Pons (tissue), 1 donor: ENCODE results near the gene CCDC15.
"Not testable (repeated sequence)": the region's sequence is repeated elsewhere in the genome, so short reads cannot be mapped to it uniquely, and the experiment has no call there.

ENCODE experiments used
- DNase-seq: peaks from one replicate; pipeline ENCODE4 v3.0.0-alpha.2; 2016; ENCODE audit warnings: low spot score

The CCDC15 gene

DNA sequence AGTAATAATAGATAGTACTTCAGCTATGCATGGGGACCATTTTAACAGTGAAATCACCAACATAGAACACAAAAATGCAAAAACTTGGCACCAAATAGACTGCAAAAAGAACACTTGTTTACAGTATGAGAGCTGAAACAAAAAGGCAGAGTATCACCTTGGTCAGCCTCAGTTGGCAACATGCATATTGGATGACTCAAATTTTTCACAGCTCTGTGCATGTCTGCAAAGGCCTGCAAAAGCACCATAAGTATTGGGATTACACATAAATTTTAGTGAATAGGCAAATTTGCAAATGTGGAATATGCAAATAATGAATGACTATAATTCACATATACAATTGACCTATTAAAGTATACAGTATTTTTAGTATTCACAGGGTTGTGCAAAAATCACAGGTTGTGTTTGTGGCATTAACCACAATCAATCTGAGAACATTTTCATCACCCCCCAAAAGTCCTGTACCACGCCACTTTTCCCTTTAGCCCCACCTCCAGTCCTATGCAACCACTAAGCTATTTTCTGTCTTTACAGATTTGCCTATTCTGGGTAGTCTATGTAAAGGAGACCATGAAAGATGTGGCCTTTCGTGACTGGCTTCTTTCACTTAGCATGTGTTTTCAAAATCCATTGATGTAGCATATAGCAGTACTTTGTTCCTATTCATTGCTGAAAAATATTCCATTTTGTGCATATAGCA lies 47.2 kb downstream of the CCDC15 start:
- no peak for DNase-seq

DNA sequence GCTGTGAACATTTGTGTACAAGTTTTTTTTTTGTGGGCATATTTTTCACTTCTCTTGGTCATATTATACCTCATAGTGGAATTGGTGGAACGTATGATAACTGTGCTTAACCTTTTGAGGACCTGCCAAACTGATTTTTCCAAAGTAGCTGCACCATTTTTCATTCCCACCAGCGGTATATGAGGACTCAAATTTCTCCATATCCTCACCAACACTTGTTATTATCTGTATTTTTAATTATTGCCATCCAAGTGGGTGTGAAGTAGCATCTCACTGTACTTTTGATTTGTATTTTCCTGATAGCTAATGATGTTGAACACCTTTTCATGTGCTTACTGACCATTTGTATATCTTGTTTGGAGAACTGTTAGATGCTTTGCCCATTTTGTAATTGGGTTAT lies 47.8 kb downstream of the CCDC15 start:
- no peak for DNase-seq

GRCh38 chr11:125005491-125005890 lies 51.5 kb downstream of the CCDC15 start:
- no peak for DNase-seq

DNA sequence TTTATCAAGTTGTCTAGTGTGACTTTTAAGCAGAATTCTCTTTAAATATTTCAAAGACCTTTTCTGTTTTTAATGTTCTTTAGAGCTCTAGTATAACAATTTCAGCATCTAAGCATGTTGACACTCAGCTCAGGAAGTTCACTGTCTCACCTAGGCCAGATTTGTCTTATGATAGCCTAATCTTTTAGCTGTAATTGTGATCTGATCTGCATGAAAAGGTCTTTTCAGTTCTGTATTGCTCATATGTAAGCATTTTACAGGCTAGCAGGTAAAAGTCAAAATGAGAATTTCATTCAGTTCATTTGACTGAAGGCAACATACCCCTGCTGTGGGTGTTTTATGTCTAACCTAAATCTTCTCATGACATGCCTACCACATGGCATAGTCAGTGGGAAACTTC lies 62.4 kb downstream of the CCDC15 start:
- DNase-seq: no peak

- DNase-seq: no peak
Observed at GRCh38 chr11:125020342-125020741, 66.3 kb downstream of the CCDC15 start.

- no peak for DNase-seq
Observed at GRCh38 chr11:125022551-125022950, 68.5 kb downstream of the CCDC15 start.

GRCh38 chr11:125025968-125026367 lies 72.0 kb downstream of the CCDC15 start:
- DNase-seq: no peak

DNA sequence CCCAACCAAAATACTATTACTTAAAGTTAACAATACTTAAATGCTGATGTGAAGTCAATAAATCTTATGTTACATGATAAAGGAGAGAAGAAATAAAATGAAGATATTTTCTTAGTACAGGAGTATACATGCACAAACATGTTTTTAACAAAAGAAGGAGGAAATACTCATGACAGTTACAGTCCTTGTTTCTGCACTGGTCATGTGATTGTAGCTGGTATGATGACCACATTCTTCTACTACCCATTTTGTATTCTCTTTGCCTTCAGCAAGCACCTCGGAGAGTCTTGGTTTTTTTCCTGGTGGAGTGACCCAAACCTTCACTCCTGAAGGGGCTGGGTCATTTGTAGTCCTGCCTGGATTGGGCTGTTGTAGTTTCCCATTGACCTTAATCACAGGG lies 75.4 kb downstream of the CCDC15 start:
- not testable (repeated sequence) for DNase-seq

GRCh38 chr11:125036933-125037332 lies 82.9 kb downstream of the CCDC15 start:
- DNase-seq: no peak

DNA sequence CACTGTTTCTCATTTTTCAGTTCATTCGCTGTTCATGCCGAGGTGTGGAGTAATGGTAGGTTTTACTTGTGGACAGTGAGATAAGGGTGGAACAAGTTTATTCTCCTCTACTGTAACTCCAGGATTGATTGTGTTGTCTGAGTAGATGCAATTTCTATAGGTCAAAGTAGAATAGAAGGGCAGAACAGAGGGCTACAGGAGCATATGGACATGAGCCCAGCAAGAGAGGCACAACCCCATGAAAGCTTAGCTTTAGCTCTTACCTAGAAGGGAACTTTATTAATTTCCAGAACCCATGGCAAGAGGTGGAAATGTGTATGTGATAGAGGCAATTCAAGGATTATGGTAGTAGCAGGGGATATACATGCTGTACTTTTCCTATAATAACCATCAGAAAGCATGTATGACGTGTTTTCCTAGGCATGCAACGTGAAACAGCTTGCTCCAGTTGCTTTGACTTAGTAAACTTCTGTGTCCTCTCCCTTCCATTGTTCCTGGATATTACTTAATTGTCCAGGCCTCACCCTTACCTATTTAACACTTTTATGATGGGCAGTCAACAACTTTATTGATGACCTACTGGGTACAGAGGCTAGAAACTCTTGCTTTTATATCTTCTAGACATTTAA lies 95.3 kb downstream of the CCDC15 start:
- no peak for DNase-seq

DNA sequence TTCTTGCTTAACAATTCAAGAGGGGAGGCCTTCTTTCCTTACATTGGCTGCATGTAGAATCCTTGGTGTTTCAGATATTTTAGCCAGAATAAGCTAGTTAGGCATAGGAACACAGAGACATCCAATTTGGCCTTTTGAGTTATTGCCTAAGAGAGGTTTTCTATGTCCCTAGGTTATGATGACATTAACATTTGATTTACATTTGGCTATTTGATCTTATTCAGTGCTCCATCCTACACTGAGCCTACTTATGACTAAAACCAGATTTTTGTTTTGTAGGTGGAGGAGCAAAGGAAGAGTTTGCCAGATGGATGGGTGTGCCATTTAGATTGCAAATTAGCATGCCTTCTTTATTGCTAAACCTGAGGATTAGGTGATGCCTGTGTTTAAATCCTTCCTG lies 98.0 kb downstream of the CCDC15 start:
- DNase-seq: no peak

DNA sequence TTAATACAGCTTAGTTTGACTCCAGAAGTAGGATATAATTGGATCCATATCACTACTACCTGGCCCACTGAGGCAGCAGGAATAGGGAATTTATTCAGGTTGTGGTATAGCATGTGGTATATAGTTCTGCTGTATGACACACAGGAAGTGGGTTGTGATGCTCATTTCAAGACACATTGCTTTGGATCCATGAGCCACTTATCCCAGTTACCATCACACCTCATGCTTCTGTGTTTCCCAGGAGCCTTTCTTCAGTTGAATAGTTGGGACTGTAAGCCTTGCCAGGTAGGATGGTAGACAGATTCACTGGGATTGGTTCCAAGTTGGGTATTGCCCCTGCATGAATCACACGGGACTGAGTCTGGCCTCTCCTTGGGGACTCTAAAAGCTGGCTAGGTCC lies 99.2 kb downstream of the CCDC15 start:
- DNase-seq: no peak

DNA sequence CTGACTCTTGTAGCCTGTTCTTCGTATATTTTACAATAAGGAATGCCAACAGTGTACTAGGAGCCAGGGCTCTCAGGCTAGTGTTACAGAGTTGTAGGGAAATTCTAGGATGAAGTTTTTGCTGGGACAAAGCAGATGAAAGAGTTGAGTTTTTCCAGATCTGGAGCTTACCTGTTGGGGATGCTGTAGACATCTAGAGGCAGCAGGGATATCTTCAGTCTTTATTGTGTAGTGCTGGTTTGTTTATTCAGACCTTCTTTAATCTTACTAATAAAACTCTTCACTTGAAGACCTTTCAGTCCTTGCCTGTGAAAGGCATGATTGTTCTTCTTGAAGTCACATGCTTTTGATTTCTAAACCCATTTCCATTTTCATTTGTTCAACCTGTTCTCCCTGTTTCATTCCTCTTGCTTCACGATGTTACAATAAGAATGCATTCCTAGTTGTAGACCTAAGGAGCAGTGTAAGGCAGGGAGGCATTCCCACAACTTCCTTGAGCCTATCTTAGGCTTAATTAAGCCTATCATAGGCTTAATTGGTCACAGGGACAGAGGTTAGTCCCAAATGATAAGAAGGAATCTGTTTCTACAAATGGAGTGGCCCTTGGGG lies 101.2 kb downstream of the CCDC15 start:
- no peak for DNase-seq

GRCh38 chr11:125056111-125056510 lies 102.1 kb downstream of the CCDC15 start:
- DNase-seq: not testable (repeated sequence)

DNA sequence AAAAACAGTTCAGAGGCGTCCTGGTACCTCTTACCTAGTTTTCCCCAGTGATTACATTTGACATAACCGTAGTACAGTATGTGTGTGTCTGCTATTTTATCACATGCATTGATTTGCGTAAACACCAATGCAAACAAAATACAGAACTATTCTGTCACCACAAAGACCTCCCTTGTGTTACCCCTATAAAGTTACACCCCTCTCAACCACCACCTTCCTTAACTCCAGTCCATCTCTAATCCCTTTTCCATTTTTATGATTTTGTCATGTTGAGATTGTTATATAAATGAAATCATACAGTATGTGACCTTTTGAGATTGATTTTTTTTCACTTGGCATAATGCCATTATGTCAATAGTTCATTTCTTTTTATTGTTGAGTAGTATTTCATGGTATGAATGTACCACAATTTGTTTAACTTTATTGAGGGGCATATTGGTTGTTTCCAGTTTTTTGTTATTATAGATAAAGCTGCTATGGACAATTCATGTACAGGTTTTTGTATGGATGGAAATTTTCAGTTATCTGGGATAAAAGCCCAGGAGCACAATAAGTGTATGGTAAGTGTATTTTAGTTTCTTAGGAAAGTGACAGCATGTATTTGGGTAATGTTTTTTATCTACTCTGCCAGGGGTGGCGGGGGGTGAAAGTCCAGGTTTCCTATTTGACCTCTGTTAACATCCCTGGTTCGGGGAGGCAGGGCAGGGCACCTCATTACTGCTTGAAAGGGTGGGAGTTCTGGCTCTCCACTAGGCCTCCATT lies 103.1 kb downstream of the CCDC15 start:
- no peak for DNase-seq

DNA sequence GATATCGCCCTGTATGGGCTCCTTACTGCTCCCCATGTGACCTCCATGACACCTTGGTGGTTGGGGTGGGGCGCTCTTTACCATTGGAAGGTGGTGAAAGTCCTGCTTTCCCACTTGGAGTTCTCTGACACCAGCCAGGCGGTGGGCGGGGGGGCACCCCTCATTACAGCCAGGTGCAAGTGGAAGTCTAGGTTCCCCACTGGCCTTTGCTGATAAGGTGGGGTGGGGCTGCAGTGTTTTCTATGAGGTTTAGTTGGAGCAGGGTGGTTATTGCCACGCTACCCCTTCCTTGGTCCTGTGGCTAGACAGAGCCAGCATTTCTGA lies 103.7 kb downstream of the CCDC15 start:
- DNase-seq: no peak

DNA sequence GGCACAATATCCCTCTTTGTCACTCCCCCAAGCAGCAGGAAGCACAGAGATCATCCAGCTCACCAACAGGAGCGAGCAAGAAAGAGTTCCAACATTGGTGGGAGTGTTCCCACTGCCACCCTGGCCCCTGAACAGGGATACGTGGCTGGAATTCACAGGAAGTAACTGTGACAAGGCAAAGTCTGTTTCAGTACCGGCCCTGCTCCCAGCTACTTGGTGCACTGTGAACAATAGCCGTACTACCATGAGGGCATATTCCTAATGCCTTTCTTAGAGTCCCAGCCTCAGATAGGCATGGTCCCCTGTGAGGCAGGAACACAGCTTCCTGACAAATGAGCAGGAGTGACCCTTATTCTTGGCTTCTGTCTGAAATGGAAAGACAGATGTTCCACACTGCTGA lies 107.3 kb downstream of the CCDC15 start:
- DNase-seq: no peak

GRCh38 chr11:125062218-125062930 lies 108.4 kb downstream of the CCDC15 start:
- no peak for DNase-seq

DNA sequence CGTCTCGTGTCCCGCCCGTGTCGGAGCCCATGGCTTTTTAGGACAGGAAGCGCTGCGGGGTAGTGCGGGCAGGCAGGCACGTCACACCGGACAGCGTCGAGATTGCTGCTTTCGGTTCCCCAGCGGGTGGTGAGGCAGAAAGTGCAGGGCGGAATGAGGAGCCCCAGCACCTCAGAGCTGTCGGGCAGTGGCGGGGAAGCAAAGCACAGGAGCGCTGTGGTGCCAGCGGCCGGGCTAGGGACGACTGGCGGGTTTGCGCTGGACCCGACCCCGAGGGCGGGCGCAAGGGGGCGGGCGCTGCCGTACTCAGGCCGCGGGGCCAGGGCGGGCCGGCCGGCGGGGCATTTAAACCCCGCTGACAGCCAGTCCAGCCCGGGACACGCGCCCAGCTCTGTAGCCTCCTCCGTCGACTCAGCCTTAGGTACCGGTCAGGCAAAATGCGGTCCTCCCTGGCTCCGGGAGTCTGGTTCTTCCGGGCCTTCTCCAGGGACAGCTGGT lies 109.0 kb downstream of the CCDC15 start, which contains the start of gene SLC37A2:
TSS of gene SLC37A2 (plus strand) at position 375 of the 498 bp plus-strand sequence. CDS start at position 438, 63 bp downstream.
- DNase-seq: peak; percentile 54

- DNase-seq: no peak
Observed at GRCh38 chr11:125063429-125064043, 109.5 kb downstream of the CCDC15 start.

GRCh38 chr11:125064070-125064469 lies 110.1 kb downstream of the CCDC15 start:
- DNase-seq: no peak
